ENCODE data around the gene TIMM21. TPM values are rescaled to one million over a fixed set of nuclear protein-coding genes. Genes with fewer than 3 reads are reported as not detected.

The TIMM21 gene
- total and polyA plus RNA-seq, 2 of the 13 experiments (the other 11 are each of a cell fraction or from before 2014, with no cell fraction given), result 29.6 to 62.3 TPM

DNA sequence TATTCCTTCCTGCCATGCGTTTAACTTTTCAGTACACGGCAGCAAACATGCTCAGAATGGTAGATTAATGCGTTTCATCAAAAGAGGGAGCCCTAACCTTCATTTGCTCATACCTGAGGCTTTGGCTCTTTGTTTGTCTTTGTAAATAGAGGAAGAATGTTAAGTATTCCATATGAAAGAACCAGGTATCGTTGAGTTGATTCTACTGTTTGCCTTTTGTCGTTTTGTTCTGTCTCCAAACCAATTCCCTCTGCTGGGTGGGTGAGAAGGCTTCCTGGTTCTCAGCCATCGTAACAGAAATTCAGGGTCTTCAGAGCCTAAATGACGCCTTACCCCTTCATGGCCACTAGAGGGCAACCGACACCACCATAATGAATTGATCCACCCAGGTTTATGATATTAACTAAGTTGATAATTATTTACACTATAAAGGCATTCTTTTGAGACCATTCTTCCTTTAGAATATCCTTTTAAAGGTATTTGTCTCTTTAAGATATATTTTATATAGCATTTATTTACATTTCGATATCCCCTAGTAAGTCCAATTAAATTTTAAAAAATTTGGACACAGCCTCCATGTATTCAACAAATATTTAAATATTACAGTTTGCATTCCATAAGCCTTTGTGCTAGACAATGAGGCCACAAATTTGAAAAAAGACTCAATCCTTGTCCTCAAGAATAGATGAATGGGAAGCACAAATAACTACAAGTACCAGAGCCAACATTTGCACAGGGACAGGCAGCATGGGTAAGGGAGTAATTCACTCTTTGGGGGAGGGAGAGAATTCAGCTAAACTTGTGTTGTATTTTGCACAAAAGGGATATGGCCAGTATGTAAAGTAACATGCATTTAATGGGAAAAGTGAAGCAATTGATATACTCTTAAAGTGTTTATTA is 48.1 kb downstream of the TIMM21 start (continued):
- TF ChIP-seq, protein P1, sequence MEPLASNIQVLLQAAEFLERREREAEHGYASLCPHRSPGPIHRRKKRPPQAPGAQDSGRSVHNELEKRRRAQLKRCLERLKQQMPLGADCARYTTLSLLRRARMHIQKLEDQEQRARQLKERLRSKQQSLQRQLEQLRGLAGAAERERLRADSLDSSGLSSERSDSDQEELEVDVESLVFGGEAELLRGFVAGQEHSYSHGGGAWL (CRISPR knock-in tag; IDR thresholded peaks at IDR 0.05), result no peak
- TF ChIP-seq ZNF30 (CRISPR knock-in tag; IDR thresholded peaks at IDR 0.05) (no peak), ZNF382 (CRISPR knock-in tag; IDR thresholded peaks at IDR 0.05; ENCODE audit: borderline replicate concordance) (no peak), KLF16 (CRISPR knock-in tag; IDR thresholded peaks at IDR 0.05) (peak in 1 of 2 experiments; percentile 2; a peak in 1 of 4 replicates), SAFB2 (CRISPR knock-in tag; IDR thresholded peaks at IDR 0.05; ENCODE audit: borderline replicate concordance, low read depth) (no peak), ZKSCAN8 (CRISPR knock-in tag; IDR thresholded peaks at IDR 0.05; ENCODE audit: borderline replicate concordance) (0 out of 2 replicates have a peak, but pooled peaks have one; percentile 13), ASH2L (IDR thresholded peaks at IDR 0.05; ENCODE audit: insufficient read length, low read depth, low read length) (peak; percentile 44), ZNF253 (CRISPR knock-in tag; IDR thresholded peaks at IDR 0.05; ENCODE audit: borderline replicate concordance) (no peak), HNF4G (IDR thresholded peaks at IDR 0.05; ENCODE audit: borderline replicate concordance, low read depth, low read length) (no peak), HNF4G (CRISPR knock-in tag; IDR thresholded peaks at IDR 0.05; ENCODE audit: borderline replicate concordance, low read depth) (no peak), ZNF230 (CRISPR knock-in tag; IDR thresholded peaks at IDR 0.05) (no peak; the same call in 1 of the 2 replicates)
- TF ChIP-seq, protein P2, sequence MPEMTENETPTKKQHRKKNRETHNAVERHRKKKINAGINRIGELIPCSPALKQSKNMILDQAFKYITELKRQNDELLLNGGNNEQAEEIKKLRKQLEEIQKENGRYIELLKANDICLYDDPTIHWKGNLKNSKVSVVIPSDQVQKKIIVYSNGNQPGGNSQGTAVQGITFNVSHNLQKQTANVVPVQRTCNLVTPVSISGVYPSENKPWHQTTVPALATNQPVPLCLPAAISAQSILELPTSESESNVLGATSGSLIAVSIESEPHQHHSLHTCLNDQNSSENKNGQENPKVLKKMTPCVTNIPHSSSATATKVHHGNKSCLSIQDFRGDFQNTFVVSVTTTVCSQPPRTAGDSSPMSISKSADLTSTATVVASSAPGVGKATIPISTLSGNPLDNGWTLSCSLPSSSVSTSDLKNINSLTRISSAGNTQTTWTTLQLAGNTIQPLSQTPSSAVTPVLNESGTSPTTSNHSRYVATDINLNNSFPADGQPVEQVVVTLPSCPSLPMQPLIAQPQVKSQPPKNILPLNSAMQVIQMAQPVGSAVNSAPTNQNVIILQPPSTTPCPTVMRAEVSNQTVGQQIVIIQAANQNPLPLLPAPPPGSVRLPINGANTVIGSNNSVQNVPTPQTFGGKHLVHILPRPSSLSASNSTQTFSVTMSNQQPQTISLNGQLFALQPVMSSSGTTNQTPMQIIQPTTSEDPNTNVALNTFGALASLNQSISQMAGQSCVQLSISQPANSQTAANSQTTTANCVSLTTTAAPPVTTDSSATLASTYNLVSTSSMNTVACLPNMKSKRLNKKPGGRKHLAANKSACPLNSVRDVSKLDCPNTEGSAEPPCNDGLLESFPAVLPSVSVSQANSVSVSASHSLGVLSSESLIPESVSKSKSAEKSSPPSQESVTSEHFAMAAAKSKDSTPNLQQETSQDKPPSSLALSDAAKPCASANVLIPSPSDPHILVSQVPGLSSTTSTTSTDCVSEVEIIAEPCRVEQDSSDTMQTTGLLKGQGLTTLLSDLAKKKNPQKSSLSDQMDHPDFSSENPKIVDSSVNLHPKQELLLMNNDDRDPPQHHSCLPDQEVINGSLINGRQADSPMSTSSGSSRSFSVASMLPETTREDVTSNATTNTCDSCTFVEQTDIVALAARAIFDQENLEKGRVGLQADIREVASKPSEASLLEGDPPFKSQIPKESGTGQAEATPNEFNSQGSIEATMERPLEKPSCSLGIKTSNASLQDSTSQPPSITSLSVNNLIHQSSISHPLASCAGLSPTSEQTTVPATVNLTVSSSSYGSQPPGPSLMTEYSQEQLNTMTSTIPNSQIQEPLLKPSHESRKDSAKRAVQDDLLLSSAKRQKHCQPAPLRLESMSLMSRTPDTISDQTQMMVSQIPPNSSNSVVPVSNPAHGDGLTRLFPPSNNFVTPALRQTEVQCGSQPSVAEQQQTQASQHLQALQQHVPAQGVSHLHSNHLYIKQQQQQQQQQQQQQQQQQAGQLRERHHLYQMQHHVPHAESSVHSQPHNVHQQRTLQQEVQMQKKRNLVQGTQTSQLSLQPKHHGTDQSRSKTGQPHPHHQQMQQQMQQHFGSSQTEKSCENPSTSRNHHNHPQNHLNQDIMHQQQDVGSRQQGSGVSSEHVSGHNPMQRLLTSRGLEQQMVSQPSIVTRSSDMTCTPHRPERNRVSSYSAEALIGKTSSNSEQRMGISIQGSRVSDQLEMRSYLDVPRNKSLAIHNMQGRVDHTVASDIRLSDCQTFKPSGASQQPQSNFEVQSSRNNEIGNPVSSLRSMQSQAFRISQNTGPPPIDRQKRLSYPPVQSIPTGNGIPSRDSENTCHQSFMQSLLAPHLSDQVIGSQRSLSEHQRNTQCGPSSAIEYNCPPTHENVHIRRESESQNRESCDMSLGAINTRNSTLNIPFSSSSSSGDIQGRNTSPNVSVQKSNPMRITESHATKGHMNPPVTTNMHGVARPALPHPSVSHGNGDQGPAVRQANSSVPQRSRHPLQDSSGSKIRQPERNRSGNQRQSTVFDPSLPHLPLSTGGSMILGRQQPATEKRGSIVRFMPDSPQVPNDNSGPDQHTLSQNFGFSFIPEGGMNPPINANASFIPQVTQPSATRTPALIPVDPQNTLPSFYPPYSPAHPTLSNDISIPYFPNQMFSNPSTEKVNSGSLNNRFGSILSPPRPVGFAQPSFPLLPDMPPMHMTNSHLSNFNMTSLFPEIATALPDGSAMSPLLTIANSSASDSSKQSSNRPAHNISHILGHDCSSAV (CRISPR knock-in tag; IDR thresholded peaks at IDR 0.05; ENCODE audit: borderline replicate concordance), result no peak
- TF ChIP-seq, protein P3, sequence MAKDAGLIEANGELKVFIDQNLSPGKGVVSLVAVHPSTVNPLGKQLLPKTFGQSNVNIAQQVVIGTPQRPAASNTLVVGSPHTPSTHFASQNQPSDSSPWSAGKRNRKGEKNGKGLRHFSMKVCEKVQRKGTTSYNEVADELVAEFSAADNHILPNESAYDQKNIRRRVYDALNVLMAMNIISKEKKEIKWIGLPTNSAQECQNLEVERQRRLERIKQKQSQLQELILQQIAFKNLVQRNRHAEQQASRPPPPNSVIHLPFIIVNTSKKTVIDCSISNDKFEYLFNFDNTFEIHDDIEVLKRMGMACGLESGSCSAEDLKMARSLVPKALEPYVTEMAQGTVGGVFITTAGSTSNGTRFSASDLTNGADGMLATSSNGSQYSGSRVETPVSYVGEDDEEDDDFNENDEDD (CRISPR knock-in tag; IDR thresholded peaks at IDR 0.05; ENCODE audit: borderline replicate concordance), result no peak
- TF ChIP-seq, protein P4, sequence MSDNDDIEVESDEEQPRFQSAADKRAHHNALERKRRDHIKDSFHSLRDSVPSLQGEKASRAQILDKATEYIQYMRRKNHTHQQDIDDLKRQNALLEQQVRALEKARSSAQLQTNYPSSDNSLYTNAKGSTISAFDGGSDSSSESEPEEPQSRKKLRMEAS (IDR thresholded peaks at IDR 0.05), result no peak
- TF ChIP-seq, protein P5, sequence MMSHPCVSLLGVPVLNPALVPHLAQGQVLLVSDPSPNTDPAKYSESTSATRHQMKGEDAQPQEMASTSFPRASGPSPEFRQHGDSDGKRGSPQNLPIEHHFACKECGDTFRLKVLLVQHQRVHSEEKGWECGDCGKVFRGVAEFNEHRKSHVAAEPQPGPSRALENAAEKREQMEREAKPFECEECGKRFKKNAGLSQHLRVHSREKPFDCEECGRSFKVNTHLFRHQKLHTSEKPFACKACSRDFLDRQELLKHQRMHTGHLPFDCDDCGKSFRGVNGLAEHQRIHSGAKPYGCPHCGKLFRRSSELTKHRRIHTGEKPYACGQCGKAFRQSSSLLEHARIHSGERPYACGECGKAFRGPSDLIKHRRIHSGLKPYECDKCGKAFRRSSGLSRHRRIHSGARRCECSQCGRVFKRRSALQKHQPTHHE (CRISPR knock-in tag; IDR thresholded peaks at IDR 0.05; ENCODE audit: borderline replicate concordance), result no peak

All from HepG2 (cell line).